Fibroblast of the aortic adventitia (primary cell): ENCODE measurements around the gene CALCB. TPM values are rescaled to one million over a fixed set of nuclear protein-coding genes. Genes with fewer than 3 reads are reported as not detected.

Experiments
- DNase-seq: peaks from one replicate; pipeline ENCODE4 v3.0.0-alpha.2; 2010; ENCODE audit warnings: low read depth
- H3K4me3 ChIP-seq: 2 replicates; pipeline ENCODE4 v1.5.1; 2011; ENCODE audit warnings: low read depth, mild to moderate bottlenecking, control low read depth, low read length, moderate library complexity
- total RNA-seq: library from RNA; depleted of rRNA; stranded (reverse); fragments of >200 nt; gene quantifications from 2 replicates; pipeline ENCODE4 v1.2.3, GENCODE V29; 2012; ENCODE audit warnings: low replicate concordance
- TF ChIP-seq, protein P1 (sequence below): IDR thresholded peaks from 2 replicates; pipeline ENCODE4 v1.5.1; 2011; ENCODE audit warnings: mild to moderate bottlenecking, low read length, control low read depth, inconsistent platforms; ENCODE audit not compliant: insufficient read depth

The CALCB gene
- total RNA-seq, 1 donor: not detected

DNA sequence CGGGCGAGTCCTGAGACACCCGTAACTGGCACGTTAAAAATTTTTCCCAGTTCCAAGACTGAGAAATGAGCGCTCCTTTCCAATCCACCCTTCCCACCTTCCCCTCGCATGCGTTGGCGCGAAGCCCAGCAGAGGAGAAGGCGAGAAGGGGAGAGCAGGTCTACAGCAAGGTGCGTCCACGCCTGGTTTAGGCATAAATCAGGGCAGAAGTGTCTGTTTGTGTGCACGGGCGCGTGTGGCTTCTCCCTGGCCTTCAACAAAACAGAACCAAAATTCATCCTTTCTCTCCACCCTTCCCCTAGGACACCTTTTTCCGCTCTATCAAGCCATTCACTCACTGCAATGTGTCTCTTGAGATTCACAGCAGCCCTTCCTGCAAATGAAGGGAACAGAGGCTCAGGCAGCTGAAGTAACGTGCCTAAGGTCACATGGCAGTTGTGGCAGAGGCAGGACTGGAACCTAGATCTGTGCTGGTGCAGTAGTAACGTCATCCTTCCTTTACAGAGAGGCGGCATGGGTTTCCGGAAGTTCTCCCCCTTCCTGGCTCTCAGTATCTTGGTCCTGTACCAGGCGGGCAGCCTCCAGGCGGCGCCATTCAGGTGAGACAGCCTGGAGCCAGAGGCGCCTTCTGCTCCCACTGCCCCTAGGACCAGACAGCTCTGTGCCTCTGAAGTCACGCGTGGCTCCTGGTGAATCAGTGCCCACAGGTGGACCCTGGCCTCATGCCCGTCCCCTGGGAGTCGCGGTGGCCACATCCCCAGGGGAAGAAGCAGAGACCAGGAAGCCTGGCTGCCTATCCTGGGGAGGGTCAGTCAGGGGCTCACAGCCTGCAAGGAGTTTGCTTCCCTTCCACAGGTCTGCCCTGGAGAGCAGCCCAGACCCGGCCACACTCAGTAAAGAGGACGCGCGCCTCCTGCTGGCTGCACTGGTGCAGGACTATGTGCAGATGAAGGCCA lies 1.1 kb downstream of the CALCB start:
- peak overlapping the region; percentile 44 for H3K4me3 ChIP-seq
- TF ChIP-seq, protein P1, sequence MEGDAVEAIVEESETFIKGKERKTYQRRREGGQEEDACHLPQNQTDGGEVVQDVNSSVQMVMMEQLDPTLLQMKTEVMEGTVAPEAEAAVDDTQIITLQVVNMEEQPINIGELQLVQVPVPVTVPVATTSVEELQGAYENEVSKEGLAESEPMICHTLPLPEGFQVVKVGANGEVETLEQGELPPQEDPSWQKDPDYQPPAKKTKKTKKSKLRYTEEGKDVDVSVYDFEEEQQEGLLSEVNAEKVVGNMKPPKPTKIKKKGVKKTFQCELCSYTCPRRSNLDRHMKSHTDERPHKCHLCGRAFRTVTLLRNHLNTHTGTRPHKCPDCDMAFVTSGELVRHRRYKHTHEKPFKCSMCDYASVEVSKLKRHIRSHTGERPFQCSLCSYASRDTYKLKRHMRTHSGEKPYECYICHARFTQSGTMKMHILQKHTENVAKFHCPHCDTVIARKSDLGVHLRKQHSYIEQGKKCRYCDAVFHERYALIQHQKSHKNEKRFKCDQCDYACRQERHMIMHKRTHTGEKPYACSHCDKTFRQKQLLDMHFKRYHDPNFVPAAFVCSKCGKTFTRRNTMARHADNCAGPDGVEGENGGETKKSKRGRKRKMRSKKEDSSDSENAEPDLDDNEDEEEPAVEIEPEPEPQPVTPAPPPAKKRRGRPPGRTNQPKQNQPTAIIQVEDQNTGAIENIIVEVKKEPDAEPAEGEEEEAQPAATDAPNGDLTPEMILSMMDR: peak; percentile 78
- peak; percentile 60 for DNase-seq

GRCh38 chr11:15075162-15075526 lies 1.8 kb downstream of the CALCB start:
- TF ChIP-seq, protein P1: no peak
- DNase-seq: no peak
- H3K4me3 ChIP-seq: no peak overlapping the region

DNA sequence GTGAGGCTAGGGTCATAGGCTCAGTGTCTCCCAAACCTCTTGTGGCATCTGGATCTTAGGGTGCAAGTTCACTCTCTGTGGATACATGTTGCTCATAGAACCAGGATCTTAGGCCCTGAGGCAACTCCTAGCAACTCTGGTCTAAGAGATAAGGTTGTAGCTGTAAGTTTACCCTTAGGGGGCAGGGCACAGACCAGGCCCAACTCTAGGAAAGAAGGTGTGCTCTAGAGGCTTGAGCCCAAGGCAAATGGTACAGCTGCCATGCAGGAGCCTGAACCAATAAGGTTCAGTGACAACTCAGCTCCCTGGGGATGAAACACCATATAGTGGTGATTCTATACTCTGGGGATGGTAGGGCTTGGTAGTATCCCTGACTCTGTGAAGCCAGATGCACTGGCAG lies 17.8 kb downstream of the CALCB start:
- no peak overlapping the region for H3K4me3 ChIP-seq
- DNase-seq: no peak
- TF ChIP-seq, protein P1: no peak

DNA sequence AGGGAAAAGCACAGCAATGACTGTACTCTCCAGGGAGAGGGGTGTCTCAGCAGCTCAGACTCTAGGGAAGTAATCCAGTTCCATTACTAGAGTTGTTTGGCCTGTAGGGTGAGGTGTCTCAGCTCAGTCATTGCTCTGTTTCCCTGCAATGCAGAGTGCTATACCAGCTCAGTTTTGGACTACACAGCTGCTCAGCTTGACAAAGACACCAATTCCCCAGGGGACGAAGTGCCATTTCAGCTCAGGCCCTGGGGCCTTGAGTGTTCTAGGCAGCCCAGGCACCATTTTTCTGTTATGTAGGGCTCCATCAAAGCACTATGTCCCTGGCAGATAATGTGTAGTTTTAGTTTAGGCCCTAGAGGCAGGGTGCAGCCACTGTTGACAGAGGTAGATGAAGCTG lies 18.2 kb downstream of the CALCB start:
- no peak overlapping the region for H3K4me3 ChIP-seq
- no peak for DNase-seq
- TF ChIP-seq, protein P1: no peak

GRCh38 chr11:15093432-15093831 lies 20.0 kb downstream of the CALCB start:
- H3K4me3 ChIP-seq: no peak overlapping the region
- TF ChIP-seq, protein P1: no peak
- DNase-seq: no peak

GRCh38 chr11:15095736-15096228 lies 22.4 kb downstream of the CALCB start:
- no peak for DNase-seq
- TF ChIP-seq, protein P1: no peak
- no peak overlapping the region for H3K4me3 ChIP-seq

DNA sequence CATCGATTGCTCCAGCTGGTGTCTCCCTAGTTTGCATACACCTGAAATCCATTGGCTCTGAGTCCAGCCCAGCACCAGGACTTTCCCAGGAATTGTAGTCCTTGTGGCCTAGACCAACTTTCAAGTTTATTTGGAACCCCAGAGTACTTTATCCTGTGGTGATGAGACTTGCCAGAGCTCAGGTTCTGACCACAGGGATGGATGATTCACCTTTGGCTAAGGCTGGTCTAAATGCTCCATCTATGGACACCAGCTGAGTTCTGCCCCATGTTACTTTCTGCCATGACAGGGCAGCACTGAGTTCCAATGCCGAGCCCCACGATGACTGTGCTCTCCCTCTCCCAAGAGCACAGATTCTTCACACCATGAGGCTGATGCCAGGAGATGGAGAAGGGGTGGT lies 24.0 kb downstream of the CALCB start:
- TF ChIP-seq, protein P1: no peak
- no peak for DNase-seq
- no peak overlapping the region for H3K4me3 ChIP-seq
